VCaP (cell line): ENCODE measurements around the gene TRIM41.

ENCODE experiments used
- H3K27ac ChIP-seq: fragments of 450-650 bp; 2 replicates; pipeline ENCODE4 v1.5.1; 2017
- TF ChIP-seq, protein P1 (sequence below): fragments of 450-650 bp; conservative IDR thresholded peaks from 2 replicates; pipeline ENCODE4 v1.5.1; 2017; ENCODE audit warnings: mild to moderate bottlenecking, moderate library complexity

TRIM41 gene

GRCh38 chr5:181189962-181190710, 32.9 kb upstream of the TRIM41 start:
- peak overlapping the region; percentile 95 for H3K27ac ChIP-seq

GRCh38 chr5:181190711-181191525, 32.2 kb upstream of the TRIM41 start:
- peak overlapping the region; percentile 95 for H3K27ac ChIP-seq
- TF ChIP-seq, protein P1, sequence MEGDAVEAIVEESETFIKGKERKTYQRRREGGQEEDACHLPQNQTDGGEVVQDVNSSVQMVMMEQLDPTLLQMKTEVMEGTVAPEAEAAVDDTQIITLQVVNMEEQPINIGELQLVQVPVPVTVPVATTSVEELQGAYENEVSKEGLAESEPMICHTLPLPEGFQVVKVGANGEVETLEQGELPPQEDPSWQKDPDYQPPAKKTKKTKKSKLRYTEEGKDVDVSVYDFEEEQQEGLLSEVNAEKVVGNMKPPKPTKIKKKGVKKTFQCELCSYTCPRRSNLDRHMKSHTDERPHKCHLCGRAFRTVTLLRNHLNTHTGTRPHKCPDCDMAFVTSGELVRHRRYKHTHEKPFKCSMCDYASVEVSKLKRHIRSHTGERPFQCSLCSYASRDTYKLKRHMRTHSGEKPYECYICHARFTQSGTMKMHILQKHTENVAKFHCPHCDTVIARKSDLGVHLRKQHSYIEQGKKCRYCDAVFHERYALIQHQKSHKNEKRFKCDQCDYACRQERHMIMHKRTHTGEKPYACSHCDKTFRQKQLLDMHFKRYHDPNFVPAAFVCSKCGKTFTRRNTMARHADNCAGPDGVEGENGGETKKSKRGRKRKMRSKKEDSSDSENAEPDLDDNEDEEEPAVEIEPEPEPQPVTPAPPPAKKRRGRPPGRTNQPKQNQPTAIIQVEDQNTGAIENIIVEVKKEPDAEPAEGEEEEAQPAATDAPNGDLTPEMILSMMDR = peak; percentile 65

More at GRCh38 chr5:181189962-181190710, 32.9 kb upstream of the TRIM41 start:
- TF ChIP-seq, protein P1 = no peak

DNA sequence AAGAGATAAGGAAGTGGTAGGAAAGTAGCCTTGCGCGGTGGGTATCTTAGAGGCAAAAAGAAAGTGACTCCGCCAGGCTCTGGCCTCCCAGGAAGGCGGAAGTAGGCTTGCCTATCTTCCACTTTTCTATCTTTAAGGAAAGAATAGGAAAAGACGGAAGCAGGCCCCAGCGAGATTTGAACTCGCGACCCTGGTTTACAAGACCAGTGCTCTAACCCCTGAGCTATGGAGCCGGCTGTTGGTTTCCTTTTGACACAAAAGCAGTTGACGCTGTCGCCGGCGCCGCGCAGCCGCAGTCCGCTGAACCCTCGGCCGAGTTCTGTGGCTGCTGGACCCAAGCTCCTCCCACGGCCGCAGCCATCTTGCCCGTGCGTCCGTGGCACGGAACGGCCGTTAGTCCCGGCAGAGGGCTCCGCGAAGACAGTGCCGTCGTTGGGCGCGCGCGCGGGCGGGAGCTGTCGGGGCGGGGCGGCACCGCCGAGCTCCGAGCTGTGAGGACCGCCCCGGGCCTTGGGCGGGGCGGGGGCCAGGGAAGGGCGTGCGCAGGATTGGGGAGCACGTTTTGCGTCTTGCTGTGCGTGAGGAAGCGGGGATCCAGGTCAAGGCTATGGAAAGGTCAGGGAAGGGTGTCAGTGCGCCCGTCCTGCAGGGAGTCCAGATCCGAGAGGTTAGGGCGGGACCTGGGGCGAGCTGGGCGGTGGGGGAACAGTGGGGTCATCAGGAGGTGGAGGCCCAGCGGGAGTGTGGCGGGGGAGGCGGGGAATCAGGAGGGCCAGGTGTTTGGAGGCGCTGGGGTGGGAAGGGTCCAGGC, 31.4 kb upstream of the TRIM41 start:
- TF ChIP-seq, protein P1 = no peak
- peak overlapping the region; percentile 95 for H3K27ac ChIP-seq

DNA sequence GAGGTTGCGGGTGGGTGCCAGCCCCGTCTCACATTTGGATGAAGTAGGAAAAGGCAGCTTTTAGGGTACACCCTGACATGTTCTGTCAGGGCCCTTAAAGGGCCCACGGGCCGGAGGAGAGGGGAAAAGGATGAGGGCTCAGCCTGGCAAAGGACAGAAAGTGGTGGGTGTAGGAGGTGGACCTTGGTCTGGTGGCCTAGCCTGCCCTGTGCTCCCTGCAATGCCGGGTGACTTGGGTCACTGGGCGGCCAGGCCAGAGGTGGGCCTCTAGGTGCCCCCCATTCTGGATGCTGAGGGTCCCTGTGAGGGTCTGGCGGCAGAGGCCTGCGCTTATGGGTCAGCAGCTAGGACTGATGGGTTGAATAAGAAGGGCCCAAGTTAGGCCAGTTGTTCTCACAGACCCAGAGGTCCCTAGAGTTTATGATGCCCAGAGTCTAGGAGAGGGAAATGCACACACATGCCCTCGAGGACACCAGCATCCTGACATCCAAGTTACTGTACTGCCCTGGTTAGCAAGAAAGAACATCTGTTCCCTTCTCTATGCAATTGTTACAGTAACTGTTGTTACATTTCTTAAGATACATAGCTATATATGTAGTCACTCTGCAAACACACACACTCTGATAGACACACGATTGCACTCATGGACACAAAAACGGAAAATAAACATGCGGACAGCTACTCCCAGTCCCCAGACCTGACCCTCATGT, 30.6 kb upstream of the TRIM41 start:
- TF ChIP-seq, protein P1 = no peak
- H3K27ac ChIP-seq = peak overlapping the region; percentile 95

- TF ChIP-seq, protein P1 = no peak
- no peak overlapping the region for H3K27ac ChIP-seq
Measured at GRCh38 chr5:181193656-181194055, 29.4 kb upstream of the TRIM41 start.

DNA sequence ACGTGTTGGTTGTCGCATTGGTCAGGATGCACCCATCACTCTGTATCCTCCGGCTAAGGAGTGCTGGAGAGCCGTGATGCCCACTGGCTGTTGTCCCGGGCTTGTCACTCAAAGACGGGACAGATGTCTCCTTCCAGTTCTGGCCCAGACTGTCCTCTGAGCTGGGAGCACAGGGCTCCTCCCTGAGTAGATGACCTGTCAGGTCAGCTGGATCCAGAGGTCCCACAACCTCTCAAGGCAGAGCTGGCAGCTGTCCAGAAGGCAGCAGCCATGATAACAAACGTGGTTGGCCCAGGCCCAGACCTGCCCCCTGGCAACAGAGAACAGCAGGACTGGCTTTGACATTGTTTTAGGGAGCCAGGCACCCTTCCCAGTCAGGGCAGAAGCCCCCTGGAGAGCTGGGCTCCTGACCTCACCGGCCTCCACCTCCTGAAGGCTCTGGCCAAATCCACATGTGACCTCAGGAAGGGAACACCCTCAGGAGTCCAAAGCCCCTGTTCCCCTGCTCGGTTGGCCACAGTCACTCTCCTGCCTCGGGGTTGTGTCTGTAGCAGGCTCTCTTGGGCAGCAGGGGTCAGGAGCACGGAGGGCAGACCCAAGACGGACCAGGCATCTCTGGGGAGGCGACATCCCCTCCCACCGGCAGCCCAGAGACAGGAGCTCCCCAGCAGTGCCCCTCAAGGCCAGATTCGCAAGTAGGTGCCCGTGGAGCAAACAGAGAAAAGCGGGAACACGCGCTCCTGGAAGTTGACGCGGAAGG, 28.4 kb upstream of the TRIM41 start:
- TF ChIP-seq, protein P1 = no peak
- no peak overlapping the region for H3K27ac ChIP-seq
